ENCODE measurements around the gene TMEM79.
A peak's percentile ranks its signal among the peaks of the same experiment; 100 is the strongest.

The TMEM79 gene

GRCh38 chr1:156284112-156284511, at the start of gene TMEM79:
Gene TMEM79 (plus strand): TSS chr1:156284325. CDS start chr1:156285227, 902 bp downstream.
- DNase-seq (ENCODE audit: low spot score): no peak

GRCh38 chr1:156236164-156236563, 48.0 kb upstream of the TMEM79 start:
- DNase-seq (ENCODE audit: low spot score): no peak

DNA sequence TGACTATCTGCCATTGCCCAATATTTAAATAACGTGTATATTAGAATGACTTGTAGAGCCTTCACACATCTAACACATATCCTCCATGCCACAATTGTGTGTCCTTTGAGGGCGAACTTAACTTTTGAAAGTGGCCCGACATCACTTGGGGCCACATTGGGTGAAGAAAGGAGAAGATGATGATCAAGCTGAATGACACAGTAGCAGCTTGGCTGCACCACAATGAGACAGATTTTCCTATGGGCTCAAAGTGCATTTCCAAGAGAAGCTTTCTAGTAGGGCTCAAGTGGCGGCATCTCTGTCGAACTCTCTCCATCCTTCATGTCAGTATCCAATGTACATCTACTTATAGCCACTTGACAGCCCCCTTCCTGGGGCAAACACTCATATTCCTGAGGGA, 45.9 kb upstream of the TMEM79 start:
- DNase-seq (ENCODE audit: low spot score): no peak

- no peak for DNase-seq (ENCODE audit: low spot score)
Observed at GRCh38 chr1:156241311-156241811, 42.8 kb upstream of the TMEM79 start.

DNA sequence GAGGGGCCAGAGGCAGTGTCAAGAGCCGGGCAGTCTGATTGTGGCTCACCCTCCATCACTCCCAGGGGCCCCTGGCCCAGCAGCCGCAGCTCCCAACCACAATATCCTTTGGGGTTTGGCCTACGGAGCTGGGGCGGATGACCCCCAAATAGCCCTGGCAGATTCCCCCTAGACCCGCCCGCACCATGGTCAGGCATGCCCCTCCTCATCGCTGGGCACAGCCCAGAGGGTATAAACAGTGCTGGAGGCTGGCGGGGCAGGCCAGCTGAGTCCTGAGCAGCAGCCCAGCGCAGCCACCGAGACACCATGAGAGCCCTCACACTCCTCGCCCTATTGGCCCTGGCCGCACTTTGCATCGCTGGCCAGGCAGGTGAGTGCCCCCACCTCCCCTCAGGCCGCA, 42.2 kb upstream of the TMEM79 start, which contains the start of gene BGLAP:
Gene BGLAP (plus strand): TSS at position 259 of the 400 bp plus-strand sequence. CDS start 48 bp downstream, at position 307.
- no peak for DNase-seq (ENCODE audit: low spot score)

DNA sequence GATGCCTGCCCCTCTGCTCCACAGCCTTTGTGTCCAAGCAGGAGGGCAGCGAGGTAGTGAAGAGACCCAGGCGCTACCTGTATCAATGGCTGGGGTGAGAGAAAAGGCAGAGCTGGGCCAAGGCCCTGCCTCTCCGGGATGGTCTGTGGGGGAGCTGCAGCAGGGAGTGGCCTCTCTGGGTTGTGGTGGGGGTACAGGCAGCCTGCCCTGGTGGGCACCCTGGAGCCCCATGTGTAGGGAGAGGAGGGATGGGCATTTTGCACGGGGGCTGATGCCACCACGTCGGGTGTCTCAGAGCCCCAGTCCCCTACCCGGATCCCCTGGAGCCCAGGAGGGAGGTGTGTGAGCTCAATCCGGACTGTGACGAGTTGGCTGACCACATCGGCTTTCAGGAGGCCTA, 41.4 kb upstream of the TMEM79 start:
- no peak for DNase-seq (ENCODE audit: low spot score)

DNA sequence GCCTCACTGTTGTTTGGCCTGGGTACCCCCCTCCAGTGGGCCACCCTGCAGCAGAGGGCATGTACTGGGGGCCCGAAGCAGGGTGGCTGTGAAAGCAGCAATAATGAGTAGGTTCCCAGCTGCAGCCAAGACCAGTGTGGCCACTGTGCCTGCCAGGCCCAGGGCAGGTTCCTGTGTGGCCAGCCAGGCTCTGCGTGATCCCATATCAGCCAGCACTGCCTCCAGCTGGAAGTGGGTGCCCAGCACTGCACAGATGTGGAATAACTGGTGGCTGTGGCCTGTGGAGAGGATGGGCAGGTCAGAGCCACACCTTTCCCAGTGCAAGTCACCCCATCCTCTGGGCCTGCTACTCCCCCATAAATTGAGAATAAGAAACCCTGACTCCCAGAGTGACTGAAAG, 40.0 kb upstream of the TMEM79 start:
- no peak for DNase-seq (ENCODE audit: low spot score)

DNA sequence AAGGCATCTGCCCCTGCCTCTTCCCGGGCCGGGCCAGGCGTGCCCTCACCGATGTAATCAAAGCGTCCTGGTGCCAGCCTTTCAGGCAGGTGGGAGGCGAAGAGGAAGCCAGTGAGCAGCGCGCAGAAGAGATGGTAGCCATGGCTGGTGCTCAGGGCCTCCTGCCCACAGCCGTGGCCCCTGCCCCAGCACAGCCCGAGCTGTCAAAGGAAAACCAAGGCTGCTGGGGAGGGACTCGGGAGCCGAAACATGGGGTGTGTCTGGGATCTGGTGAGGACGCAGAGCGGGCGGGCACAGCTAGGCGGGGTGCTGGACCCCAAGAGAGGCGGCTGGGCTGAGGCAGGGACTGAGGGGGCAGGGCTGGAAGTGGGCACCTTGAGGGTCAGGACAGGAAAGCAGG, 39.4 kb upstream of the TMEM79 start:
- no peak for DNase-seq (ENCODE audit: low spot score)

GRCh38 chr1:156245451-156246232, 38.5 kb upstream of the TMEM79 start:
- no peak for DNase-seq (ENCODE audit: low spot score)

- no peak for DNase-seq (ENCODE audit: low spot score)
Observed at GRCh38 chr1:156246241-156246780, 37.8 kb upstream of the TMEM79 start.

DNA sequence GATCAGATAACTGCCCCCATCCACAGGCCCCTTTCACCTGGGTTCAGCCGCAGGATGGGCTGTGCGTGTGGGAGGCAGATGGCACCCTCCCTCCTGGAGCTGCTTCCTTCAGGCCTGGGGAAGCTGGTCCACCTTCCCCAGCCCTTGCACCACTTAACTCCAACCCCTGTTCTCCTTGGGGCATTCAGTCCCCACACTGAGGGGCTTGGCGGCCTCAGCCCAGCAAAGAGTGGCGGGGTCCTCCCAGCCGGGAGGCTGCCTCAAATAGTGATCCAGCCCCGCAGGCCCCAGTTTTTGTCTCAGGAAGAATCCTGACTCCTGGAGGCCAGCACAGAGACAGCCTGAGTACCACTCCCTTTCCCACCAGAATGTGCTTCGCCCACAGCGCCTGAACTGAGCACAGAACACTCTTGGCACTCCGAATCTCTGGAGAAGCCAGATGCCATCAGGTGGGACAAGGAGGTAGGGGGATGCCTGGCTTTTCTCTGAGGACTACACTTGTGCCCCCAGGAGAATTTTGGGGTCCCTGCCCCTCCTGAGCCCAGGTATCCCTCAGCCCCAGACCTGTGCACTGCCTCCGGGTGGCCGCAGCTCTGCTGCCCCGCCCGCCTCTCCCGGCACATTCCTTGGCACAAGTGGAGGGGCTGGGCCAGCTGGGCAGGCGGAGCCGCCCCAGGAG, 37.2 kb upstream of the TMEM79 start:
- DNase-seq (ENCODE audit: low spot score): no peak

DNA sequence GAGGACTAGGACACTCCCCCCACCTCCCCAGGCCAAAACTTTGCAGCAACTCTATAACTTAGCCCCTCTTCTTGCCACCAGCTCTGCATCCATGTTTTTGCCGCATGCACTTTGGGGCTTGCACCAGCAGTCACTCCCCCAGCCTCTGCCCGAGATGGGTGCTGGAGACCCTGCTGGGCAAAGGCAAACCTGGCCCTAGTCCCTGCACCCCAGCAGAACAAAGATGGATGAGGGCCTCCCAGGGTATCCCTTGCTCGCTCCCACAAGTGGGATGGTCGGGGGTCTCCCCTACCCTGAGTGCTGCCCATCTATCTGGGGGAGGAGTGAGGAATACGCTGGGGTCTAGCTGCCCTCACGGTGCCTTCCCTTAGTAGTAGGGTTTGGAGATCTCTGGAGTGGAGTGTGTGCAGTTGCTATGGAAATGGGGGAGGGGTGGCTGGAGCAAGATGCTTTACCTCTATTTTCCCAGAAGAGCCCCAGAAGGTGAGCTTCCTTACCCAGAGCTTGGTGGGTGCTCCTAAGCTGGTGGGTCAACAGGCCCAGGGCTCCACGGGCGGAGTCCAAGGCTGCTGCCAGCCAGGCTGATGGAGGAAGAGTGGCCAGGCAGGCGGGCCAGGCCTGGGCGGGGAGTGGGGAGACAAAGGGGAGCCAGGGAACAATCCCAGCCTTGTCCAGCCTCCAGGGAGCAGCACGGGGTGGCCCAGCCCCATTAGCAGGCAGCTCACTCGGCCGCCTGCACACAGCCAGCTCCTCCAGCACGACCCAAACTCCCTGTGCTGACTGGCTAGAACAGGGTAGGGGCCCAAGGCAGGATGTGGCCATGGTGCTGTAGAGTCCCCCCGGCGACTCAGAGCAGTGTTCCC, 36.4 kb upstream of the TMEM79 start, which contains the start of gene PAQR6:
Gene PAQR6 (minus strand): TSS at position 597 of the 863 bp plus-strand sequence. CDS start 1,325 bp downstream, outside the sequence.
- DNase-seq (ENCODE audit: low spot score): peak; percentile 97

- no peak for DNase-seq (ENCODE audit: low spot score)
Observed at GRCh38 chr1:156248323-156248683, 35.8 kb upstream of the TMEM79 start.

DNA sequence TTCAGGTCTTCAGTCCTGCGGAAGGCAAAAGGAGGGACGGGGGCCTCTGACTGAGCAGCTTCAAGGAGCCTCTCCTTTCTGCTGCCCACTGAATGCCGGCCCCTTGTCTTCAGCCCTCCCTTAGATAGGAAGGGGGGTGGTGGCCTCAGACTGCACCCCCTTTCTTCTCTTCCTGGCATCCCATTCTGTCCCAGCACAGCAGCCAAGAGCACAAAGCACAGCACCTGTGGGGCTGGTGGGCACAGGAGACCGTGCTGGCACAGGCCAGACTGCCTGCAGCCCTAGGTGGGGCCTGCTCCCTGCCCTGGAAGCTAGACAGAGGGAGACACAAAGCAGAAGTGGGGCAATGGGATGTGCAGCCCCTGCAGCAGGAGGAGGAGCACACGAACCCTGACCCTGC, 34.5 kb upstream of the TMEM79 start:
- DNase-seq (ENCODE audit: low spot score): no peak

GRCh38 chr1:156251527-156251926, 32.6 kb upstream of the TMEM79 start:
- DNase-seq (ENCODE audit: low spot score): peak; percentile 46

GRCh38 chr1:156253634-156254033, 30.5 kb upstream of the TMEM79 start:
- DNase-seq (ENCODE audit: low spot score): no peak

- no peak for DNase-seq (ENCODE audit: low spot score)
Observed at GRCh38 chr1:156257711-156258110, 26.4 kb upstream of the TMEM79 start.

GRCh38 chr1:156258859-156259258, 25.3 kb upstream of the TMEM79 start:
- no peak for DNase-seq (ENCODE audit: low spot score)

DNA sequence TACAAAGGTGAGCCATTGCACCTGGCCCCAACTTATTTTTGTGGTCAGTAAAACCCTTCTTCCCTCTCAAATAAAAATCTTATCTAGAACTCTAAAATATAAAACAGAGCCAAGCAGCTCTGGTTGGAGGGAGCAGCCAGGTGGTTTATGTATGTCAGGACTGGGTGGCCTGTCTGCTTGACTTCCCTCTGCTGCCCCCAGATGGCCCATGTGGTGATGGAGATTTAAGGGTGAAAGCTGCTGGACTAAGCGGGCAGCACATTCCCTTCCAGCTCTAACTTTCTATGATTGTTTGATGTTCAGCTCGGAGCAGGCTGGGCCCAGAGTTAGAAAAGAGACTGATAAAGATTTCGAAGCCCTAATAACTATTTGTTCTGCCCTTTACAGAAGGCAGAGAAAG, 24.3 kb upstream of the TMEM79 start:
- peak; percentile 64 for DNase-seq (ENCODE audit: low spot score)

GRCh38 chr1:156260896-156261295, 23.2 kb upstream of the TMEM79 start:
- peak; percentile 76 for DNase-seq (ENCODE audit: low spot score)

- no peak for DNase-seq (ENCODE audit: low spot score)
Observed at GRCh38 chr1:156262461-156263287, 21.5 kb upstream of the TMEM79 start.
